Stimulated activated CD4-positive, alpha-beta T cell treated with anti-CD3 and anti-CD28 coated beads, Interleukin-1b, Interleukin-23, amount 100 ng/mL, for 1 hour (primary cell): ENCODE measurements around the gene HSD3B2.
"Not testable (repeated sequence)": the region's sequence is repeated elsewhere in the genome, so short reads cannot be mapped to it uniquely, and the experiment has no call there.

ENCODE experiments used
- DNase-seq, 2 donors: peaks; one replicate each; pipeline ENCODE4 v3.0.0-alpha.2; 2020; ENCODE audit warnings: low read depth in 2 of 2

The HSD3B2 gene

DNA sequence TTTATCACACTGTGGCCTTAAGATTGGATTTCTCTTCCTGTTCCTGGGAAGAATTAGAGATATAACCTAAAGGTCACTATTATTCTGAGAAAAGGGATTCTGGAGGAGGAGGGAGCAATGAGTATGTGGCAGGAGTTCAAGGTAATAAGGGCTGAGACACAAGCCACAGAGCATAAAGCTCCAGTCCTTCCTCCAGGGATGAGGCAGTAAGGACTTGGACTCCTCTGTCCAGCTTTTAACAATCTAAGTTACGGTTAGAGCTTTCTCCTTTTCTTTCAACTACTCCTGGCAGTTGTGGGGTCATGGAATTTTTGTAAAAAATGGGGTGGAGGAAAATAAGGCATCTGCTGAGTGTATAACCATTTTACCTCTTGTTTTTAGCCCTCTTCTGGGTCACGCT lies at the start of gene HSD3B2:
TSS of gene HSD3B2 (plus strand) at position 201 of the 400 bp plus-strand sequence. CDS start 270 bp downstream, outside the sequence.
- DNase-seq = no peak

DNA sequence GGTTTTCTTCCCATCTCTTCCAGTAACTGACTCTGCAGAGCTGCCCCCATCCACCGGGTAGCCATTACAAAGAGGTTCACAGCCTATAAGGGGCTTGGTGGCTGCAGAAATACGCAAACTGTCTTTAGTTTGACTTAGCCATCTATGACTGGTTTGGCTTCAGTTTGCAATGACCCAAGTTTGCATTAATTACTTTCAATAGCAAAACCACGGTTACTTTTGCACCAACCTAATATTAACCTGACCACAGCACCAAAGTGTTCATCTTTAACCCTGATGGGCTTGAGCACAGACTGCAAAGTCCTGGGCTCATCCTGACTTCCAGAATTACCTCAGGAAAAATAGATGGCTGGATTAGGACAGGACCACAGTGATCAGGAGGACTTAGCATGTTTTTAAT lies 48.5 kb upstream of the HSD3B2 start:
- no peak for DNase-seq

DNA sequence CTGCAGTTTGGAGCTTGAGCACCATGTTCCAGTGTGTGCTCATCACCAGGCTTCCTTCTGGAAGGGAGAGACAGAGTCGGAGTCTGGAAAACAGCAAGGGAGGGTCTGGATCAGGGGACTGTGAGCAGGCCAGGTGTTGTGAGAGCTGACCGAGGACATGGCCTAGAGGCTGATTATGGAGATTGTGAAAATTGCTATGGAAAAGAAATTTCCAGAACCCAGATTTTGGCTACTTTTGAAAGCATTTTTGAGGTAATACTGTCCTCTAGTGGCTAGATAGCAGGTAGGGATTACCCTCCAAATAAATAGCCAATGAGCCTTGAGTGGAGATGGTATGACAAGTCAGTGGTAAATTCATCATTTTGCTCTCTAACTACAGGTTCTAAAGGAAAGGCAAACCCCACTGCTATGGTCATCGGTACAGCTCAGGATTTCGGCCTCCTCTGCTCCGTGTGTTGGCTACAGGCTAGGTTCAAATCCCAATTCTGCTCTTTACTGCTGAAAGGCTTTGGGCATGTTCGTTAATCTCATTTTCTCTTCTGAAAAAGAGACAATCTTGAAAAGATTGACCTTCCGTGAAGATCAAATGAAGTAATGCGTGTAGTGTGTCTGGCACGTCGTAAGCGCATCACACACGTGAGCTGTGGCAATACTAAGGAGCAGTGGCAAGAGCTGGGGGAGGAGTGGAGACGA lies 47.4 kb upstream of the HSD3B2 start:
- DNase-seq = no peak

DNA sequence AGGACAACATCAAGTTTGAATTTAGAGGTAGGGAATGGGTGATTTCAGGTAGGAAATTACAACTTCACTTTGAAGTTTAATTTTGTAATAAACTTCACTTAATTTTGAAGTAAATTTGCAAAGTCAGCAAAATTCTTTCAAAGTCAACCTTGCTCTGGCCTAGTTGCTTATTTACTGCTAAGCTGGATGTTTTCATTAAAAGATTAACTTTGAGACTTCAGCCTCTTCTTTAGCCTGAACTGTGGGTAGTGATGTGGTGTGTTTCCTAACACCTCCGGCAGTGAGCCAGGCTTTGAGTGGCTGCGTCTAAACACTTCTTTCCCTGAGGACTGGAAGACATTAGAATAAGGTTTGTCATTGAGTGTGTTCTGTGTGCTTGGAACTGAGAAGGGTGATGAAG lies 46.4 kb upstream of the HSD3B2 start, which contains the start of gene HAO2:
TSS of gene HAO2 (plus strand) at position 232 of the 400 bp plus-strand sequence. CDS start 12,301 bp downstream, outside the sequence.
- DNase-seq = no peak

DNA sequence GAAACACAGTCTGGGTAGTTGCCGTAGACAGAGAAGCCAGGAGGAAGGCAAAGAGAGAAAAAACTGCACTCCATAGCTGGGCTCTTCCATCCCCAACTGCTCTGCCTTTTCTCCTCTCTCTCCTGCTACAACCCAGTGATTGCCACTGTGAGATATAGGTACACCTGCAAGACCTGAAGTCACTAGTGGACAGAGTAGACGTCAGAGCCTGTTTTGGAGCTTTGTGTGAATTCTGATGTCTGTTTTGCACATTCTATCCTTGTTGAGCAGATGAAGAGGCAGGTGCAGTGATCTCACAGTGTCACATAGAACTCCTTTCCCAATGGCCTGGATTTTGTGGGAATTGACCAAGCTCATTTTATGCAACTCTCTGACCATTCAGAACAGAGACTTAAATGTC lies 44.2 kb upstream of the HSD3B2 start:
- DNase-seq = no peak

DNA sequence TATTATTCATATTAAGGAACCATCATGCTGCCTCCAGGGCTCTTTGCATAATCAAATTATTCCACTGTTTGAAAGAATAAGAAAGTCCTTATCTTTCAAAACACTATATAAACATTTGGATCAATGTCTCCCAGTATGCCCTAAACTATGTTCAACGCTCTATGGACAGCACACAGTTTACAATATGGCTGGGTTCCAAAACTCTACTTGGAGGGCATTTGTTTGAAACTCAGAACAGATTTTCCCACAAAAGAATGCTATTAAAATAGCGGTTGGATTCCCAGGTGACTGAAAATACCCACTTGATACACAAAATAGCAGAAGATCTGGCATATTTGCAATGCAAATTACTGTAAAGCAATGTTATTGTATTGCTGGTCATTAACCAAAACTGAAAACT lies 43.1 kb upstream of the HSD3B2 start:
- DNase-seq = no peak

DNA sequence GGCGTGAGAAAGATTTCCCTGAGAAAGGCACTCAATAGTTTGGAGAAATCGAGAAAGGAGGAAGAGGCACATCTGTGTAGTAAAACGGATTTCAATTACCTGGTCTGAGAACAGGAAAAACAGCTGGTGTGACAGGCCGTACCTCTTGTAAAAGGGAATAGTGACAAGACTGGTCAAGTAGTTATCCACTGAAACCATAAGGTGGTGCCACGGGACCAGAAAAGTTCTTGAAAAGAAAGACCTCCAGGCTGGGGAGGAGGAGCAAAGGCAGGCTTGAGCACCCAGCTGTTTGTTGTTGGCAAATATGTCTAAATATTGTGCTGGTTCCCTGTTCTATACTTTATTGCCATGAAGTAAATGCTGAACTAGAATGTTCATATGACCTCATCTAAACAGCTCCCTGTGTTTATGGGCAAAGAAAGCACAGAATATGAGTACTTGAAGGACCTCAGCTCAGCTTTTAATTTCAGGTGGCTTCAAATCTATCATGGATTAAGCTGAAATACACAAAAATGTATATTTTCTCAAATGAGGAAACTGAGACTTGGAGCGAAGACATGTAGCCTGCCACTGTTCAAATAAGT lies 42.4 kb upstream of the HSD3B2 start:
- DNase-seq = no peak

DNA sequence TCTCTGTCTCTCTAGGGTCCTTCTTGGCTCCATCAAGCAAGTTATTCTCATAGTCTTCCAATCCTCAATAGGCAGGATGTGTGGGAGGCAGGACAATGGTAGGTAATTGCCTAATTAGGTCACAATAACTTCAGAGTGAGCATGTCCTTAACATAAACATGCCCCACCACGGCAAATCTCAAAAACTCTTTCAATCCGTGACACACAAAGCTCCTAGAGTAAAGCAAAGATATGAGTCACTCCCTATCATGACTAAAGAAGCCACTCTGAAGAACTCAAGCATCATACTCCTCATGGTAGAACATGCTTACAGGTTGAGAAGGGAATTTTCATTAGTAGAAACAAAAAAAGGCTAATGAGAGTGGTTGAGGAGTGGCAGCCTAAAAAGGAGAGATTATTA lies 41.5 kb upstream of the HSD3B2 start:
- DNase-seq = no peak

DNA sequence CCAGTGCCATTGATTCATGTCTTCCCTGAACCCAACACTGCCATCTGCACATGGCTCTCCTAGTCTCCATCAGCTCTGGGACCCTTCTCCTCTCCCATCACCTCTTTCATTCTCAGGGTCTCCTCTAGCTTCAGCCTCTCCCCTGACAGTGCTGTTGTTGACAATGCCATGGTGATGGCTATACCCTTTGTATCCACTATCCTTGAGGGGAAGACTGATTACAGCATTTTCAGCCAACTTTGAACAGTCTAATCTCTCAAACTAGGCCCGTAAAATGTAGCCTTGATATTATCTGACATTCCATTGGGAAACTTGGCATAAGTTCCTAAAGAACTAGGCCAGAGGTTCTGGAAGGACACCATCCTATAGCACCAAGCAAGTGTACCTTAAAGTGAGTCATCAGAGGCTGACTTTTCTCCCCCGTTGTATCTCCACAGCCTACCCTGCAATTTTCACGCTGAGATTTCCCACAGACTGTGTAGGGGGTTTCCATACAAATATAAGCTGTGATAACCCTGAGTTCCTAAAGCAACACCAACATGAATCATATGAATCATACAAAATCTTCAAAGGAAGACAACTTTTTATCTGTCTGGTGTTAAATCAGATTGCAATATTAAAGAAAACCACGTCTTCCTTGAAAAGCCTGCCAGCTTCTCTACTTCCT lies 40.6 kb upstream of the HSD3B2 start:
- DNase-seq = no peak

DNA sequence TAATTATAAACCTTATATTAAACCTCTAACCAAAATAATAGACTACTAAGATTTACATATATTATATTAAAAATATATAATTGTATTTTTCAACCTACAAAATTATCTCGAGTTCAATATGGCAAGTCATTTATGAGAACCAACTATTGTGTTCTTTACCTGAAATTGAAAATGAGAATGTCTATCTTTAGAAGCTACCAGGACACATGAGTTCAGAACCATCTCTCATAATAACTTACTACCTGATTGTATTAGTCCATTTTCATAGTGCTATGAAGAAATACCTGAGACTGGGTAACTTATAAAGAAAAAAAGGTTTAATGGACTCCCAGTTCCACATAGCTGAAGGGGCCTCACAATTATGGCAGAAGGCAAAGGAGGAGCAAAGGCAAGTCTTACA lies 39.6 kb upstream of the HSD3B2 start:
- no peak for DNase-seq

DNA sequence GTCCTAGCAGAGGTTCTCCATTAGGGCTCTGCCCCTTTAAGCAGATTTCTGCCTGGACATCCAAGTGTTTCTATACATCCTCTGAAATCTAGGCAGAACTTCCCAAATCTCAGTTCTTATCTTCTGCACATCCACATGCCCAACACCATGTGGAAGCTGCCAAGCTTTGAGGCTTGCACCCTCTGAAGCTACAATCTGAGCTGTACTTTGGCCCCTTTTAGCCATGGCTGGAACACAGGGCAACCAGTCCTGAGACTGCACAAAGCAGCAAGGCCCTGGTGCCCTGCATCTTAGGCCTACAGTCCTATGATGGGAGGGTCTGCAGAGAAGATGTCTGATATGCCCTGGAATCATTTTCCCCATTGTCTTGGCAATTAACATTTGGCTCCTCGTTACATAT lies 38.4 kb upstream of the HSD3B2 start:
- no peak for DNase-seq

DNA sequence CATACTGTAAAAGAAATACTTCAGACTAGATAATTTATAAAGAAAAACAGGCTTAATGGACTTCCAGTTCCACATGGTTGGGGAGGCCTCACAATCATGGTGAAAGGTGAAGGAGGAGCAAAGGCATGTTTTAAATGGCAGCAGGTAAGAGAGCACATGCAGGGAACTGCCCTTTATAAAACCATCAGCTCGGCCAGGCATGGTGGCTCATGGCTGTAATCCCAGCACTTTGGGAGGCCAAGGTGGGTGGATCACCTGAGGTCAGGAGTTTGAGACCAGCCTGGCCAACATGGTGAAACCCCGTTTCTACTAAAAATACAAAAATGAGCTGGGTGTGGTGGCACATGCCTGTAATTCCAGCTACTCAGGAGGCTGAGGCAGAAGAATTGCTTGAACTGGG lies 37.4 kb upstream of the HSD3B2 start:
- not testable (repeated sequence) for DNase-seq

DNA sequence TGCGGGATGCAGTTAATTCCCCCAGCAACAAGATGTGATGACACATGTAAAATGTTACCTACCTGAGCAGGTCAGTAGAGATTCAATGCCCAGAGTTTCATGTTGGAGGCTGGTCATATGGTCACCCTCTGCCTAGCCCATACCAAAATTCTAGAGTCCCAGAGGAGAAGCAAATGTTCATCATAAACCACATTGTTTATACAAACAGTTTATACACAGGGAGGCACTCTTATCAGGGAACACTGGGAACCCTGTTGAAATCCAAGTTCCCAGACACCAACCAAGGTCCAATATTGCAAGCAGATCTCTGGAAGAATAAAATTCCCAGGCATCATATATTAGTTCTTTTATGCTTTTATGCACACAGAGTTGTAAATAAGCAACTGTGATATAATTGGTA lies 35.8 kb upstream of the HSD3B2 start:
- no peak for DNase-seq

DNA sequence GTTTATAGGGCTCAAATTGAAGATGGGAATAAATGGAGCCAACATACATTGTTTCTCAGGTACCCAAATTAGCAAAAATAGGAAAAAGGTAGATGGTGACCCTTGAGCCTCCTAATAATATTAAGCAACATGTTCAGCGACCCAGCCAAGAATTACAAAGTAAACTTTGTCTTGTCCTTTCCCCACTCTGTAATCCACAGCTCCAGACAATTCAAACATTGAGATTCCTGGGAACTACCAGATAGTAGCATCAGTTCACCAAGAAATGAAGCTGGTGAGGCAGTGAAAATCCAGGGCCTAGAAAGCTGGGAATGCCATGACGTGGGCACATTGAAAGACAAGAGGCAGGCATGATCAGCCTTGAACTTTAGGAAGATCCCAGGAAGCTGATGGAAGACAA lies 34.6 kb upstream of the HSD3B2 start:
- DNase-seq = no peak

DNA sequence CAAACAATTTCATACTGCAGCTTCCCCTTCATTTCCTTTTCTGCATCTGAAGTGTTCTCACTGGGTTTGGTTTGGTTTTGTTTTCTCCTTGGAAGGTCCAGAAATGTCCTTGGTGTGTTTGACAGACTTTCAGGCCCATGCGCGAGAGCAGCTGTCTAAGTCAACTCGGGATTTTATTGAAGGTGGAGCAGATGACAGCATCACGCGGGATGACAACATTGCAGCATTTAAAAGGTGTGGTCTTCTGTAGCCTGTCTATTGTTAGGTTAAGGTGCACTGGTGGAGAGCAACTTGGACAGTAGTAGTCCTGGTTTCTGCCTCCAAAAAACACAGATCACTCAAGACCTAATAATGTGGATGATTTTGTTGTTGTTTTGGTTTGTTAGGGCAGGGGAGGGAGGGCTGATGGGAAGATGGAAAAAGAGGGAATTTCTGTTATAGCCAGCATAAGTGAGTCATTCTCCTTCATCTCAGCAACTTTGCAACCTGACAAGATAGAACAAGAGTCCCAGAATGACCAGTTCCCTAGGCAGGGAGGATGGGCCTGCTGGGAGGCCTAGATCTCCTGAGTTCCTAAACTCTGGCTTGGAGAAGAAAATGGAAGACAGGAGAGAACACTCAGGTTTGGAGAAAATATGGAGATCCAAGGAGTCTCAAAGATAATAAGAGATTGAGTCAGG lies 33.8 kb upstream of the HSD3B2 start:
- no peak for DNase-seq

DNA sequence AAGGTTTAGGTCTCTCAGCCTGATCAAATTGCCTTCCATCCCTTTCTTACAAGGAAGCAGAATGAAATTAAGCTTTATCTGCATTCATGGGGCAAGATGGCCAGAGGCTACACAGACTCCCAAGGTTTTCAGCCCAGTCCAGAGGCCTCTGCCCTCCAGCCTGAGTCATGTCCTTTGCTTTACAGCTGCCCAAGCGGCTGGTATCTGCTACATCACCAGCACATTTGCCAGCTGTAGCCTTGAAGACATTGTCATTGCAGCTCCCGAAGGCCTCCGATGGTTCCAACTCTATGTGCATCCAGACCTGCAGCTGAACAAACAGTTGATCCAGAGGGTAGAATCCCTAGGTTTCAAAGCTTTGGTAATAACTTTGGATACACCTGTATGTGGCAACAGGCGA lies 30.4 kb upstream of the HSD3B2 start:
- DNase-seq = no peak

DNA sequence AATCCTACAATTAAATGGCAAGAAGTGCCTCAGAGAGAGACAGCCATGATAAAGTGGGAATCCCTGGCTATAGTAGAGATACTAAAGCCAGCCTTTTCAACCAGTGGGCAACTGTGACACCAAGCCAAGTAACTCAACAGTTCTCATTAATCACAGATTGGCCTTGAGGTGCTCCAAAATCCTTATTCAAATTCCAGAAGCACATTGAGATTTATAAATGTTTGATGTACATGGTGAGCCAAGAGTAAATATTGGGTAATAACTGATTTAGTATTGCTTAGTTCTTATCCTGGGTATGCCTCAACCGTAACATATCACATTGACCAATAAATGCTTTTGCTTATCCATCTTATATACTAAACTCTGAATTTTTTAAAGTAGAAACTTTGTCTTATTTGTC lies 29.3 kb upstream of the HSD3B2 start:
- no peak for DNase-seq

DNA sequence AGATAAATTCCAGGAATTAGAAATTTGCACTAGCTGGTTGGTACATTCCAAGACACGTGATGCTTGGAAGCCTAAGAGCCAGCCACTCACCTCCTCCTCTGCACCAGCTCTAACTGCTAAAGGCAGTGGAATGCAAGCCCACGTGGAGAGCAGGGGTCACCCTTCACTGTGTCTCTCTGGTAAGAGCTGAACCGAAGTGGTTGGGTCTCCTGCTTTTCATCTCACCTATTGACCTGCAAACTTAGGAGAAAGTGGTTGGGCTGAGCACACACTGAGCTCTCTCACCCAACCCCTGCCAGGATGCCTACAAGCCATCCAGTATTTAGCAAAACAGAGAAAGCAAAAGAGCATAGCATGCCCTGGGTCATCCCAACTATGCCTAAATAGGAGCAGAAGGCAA lies 27.1 kb upstream of the HSD3B2 start:
- DNase-seq = no peak

DNA sequence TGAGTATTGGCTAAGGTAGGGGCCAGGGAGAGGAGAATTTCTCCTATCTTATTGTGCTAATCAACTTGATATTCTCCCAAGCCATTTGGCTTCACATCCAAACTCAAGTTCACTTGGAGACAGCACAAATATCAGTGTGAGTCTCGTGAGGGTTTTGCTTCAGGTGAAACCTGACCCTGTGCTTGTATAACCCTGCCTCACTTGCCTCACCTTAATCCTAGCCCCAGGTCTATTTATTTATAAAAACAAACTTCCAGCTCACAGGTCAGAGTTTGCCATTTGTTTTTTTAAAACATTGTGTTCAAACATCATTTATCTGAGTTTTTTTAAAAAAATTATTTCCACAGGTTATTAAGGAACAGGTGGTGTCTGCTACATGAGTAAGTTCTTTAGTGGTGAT lies 26.5 kb upstream of the HSD3B2 start:
- no peak for DNase-seq

DNA sequence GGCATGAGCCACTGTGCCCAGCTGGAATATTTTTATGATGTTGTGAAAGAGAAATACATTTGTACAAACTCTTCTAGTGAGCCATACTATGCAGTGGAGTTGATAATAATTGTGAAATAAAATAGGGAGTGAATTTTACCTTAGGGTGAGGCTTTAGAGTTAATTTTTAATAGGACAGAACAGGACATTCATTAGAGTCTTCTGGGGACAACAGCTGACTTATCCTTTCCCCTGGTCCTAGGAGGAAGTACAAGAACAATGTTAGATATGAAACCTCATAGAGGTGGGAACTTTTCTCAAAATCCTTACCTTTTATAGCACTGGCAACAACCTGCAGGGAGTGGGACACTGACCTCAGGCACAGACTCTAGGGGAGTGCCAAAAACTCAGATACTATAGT lies 24.4 kb upstream of the HSD3B2 start:
- DNase-seq = no peak

DNA sequence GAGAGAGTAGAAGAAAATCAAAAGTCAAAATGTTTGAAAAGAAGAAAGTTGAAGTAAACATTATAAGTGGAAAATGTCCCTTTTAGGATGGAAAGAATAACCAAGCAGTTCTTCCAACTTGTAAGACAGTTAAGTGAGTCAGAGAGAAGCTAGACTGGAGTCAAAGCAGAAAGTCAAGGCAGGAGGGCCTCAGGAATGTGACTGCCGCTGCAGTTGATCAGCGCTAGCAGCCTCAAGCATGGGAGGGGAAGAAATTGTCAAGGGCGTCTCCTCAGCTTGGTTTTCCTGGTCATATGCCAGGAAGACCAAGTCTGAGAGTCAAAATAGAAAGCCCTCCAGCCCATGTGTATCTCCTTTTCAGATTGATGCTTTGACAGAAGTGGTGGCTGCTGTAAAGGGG lies 23.2 kb upstream of the HSD3B2 start:
- no peak for DNase-seq

DNA sequence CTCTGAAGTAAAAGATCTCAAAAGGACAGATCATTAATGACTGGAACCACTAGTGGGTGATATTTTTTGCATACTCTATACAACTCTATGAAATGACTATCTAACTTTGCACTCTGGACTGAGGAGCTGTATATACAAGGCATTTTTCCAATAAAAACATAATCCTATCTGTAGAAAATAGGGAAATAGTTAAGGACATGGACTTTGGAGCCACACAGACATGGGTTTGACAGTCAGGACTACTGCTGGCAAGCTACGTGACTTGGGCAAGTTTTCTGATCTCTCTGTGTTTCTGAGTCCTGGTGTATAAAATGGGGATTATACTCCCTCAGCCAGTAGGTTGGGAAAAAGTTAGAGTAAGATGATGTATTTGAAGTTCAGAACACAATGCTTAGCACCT lies 20.9 kb upstream of the HSD3B2 start:
- no peak for DNase-seq

DNA sequence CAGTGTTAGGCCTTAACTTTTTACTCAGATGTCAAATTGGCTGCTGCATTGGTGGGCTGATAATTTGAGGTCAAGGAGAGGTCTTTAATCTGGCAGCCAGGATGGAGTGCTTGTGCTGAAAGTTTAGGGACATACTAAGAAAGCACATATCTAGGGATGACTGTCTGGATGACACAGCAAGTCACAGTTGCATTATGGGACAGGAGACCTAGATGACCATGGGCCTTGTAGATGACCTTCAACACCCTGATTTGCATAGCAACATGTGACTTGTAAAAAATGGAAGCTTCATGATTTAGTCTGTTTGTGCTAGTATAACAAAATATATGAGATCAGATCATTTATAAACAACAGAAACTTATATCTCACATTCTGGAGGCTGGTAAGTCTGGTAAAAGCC lies 18.0 kb upstream of the HSD3B2 start:
- no peak for DNase-seq
